Activated CD8-positive, alpha-beta memory T cell treated with anti-CD3 and anti-CD28 coated beads for 1 hour (primary cell): Measurements from ENCODE around the gene AGPS.

Experiments used
- DNase-seq, 2 donors: peaks; one replicate each; pipeline ENCODE4 v3.0.0-alpha.2; 2020; ENCODE audit warnings: low read depth in 1 of 2; ENCODE audit errors: extremely low read depth in 1 of 2

The AGPS gene

DNA sequence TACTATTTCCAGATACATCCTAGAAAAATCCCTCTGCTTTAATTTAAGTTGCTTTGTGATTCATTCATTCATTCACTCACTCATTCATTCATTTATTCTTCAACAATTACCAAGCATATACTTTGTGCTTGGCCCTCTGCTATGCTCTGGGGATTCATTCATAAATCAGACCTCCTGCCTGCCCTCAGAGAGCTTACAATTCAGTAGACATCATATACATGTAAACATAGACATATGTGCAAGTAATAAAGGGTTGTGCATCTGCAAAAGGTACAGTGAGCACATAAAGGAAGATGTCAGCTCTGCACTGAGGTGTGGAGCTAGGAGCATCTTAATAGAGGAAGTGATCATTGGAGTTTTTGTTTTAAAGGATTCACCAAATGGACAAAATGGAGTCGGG lies 189.4 kb downstream of the AGPS start:
- DNase-seq: no peak

DNA sequence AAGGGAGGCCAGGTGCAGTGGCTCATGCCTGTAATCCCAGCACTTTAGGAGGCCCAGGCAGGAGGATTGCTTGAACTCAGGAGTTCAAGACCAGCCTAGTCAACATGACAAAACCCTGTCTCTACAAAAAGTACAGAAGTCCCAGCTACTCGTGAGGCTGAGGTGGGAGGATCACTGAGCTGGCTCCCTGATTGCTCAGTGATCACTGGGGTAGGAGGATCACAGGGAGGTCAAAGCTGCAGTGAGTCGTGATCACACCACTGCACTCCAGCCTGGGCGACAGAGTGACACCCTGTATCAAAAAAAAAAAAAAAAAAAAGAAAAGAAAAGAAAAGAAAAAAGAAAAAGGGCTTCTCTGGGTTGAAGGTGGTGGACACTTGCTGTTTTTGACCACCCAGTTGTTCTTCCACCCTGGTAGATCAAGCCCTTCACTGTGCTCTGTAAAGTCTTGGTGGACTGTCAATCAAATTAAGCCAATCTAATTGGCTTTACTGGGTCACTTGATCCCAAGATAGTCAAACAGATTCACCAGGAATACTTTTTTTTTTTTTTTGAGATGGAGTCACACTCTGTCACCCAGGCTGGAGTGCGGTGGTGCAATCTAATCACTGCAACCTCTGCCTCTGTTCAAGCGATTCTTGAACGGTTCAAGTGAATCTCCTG lies 191.6 kb downstream of the AGPS start:
- no peak for DNase-seq

DNA sequence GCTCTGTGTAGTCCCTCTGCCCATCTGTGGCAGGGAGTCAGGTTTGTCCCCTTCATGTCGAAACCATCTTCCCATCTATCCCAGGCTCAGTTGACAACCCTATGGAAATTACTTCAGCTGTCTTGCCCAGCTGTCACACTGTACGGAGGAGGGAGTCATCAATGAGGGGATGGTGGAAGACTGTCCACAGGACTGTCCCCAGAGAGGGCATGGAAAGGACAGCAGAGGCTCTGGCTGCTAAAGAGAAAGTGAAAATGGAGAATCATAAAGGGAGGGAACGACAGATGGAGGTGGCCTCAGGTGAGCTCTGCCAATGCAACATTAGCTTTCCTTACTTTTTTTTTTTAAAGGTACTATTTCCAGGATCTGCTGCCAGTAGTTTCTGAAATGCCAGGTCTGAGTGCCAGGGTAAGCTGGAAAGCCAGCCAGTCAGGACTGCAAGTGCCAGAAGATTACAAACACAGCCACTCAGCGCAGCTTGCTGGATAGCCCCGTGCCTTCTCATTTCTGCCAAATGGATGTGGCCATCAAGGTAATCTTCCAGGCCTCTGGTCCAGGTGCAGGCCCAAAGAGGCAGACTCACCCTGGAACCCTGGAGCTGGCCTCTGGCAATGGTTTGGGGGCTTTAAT lies 192.8 kb downstream of the AGPS start:
- no peak for DNase-seq

DNA sequence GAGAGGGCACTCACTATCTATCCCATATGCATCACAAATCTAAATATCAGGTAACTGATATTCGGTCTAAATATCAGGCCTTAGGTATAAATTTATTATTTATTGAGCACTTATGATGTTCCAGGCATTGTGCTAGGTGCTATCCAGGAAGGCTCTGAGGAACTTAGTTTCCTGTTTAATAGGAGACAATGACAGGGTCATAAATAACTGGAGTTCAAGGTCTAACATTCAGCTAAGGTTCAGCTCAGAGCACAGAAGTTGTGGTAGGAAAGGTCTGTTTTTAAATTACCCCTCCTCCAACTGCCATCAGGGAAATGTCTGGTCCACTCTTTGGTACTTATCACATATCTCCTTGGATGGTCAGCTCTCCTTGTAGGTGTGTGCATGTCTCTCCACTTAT lies 193.6 kb downstream of the AGPS start:
- no peak for DNase-seq

DNA sequence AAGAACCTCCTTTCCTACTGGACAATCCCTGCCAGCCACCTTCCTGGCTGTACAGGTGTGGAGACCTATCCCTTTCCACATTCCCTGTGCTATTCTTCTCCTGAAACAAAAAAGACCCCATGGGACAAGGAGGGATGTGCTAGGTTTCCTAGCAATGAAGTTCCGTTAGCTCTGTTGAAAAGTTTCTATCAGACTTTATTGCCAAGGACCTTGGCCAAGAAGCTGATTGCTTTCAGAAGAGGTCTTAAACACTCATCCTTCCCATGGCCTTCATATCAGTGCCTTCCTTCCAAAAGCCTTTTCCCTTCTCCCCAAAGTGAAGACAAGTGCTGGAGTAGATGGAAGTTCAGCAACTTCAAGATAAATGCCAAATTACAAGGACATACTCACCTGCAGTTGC lies 194.8 kb downstream of the AGPS start:
- no peak for DNase-seq

DNA sequence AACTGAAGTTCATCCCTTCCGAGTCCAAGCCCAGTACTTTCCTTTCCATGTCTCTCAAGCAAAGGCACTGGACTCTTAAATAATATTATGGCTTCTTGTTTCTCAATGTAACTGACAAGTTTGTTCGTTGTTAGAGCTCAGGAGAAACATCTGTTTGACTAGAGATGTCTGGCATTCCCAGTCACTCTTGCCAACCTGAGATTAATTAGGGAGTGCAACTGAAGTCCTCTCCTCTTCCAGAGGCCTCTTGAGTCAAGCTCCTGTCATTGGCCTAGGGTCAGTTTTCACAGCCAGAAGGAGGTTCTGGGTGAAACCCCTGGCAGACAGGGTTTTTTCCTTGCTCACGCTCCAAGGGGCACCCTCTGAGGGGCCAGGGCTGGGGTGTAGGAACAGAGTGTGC lies 196.1 kb downstream of the AGPS start:
- no peak for DNase-seq

DNA sequence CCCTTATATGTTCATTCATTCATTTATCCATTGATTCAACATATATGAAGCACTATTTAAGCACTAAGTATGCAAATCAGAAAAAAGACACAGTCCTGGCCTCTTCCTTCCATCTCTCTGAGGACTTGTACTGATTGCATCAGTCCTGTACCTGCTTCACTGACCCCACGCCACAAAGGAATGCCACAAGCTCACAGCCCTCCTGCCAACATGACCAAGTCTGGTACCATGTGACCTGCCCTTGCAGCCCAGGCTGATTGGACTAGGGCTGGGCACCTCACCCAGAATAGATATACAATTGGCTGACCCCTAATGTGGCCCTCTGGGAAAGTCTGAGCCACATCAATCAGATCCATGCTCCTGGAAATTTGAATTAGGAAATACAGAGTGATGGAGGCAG lies 196.6 kb downstream of the AGPS start:
- DNase-seq: no peak

DNA sequence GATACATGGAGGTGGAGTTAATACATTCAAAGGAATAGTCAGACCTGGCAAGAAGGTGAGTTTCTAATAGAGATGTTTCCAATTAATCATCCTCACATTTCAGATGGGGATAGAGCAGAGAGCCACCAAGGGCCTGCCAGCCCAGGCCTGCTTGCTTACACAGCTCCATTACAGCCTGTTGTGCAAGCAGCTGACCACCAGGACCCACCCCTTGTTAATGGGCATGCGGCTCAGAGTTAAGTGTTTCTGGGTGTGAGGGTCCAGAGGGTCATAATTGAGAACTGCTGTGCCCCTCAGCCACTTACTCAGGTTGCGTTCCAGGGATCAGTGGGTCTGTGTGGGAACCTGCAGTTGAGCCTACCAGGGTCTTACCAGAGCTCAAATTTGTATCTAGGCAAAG lies 199.8 kb downstream of the AGPS start:
- DNase-seq: no peak

DNA sequence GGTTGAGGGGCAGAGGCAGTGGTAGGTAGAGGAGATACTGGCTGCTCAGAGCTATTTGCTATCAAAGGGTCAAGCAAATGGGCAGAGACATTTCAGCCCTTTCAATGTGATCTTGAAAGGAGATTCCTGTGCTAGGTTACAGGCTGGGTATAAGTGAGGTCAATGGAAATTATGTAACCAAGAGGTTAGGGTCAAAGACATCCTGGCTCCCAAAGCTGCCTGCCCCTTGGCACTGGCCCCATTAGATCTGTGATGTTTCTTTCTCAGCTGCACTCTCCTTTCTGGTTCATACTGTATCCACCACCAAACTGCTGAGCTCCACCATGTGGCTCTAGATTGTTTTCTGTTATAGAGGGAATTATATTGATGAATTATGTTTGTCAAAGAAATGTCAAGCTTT lies 200.4 kb downstream of the AGPS start:
- DNase-seq: no peak

DNA sequence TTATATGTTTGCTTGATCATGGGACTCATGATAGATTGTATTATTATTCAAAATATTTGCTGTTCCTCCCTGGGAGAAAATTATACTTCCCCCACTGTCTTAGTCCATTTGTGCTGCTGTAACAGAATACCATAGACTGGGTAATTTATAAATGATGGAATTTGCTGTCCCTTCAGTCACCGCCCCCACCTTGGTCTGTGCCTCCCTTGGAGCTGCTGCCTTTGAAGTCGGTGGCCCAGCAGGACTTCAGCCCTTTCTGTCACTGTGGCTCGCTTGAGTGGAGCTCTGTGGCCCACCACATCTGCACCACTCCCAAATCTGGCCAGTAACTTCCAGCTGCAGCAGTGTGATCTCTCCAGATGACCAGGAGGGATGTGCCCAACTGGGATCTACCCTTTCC lies 200.8 kb downstream of the AGPS start:
- DNase-seq: no peak
